ENCODE data around the gene FGF1.

DNA sequence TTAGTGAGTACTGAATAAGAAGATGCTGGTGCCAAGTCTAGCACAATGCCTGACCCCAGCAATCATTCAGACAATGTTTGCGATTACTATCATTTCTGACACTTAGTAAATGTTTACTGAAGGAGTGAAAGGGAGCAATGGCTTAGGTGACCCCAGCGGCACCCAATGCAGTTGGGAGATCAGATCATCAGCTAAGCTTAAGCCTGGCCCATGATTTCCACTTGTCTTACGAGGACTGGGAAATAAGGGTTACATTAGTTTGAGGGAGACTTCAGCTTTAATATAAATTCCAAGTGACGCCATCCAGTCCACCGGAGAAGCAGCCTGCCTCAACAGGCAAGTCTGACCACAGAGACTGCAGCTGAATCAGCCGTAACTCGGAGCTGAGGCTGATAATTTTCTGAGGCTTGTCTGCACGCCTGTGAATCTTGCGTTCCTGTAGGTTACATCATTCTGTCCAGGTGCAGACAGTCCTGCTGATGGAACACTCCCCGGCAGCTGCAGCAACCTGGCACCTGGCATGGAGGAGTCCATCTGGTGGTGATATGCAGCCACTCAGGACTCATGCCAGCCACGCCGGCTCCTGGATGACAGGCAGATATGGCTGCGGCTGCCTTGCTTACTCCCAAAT is 34.9 kb upstream of the FGF1 start:
- TF ChIP-seq, protein P1, sequence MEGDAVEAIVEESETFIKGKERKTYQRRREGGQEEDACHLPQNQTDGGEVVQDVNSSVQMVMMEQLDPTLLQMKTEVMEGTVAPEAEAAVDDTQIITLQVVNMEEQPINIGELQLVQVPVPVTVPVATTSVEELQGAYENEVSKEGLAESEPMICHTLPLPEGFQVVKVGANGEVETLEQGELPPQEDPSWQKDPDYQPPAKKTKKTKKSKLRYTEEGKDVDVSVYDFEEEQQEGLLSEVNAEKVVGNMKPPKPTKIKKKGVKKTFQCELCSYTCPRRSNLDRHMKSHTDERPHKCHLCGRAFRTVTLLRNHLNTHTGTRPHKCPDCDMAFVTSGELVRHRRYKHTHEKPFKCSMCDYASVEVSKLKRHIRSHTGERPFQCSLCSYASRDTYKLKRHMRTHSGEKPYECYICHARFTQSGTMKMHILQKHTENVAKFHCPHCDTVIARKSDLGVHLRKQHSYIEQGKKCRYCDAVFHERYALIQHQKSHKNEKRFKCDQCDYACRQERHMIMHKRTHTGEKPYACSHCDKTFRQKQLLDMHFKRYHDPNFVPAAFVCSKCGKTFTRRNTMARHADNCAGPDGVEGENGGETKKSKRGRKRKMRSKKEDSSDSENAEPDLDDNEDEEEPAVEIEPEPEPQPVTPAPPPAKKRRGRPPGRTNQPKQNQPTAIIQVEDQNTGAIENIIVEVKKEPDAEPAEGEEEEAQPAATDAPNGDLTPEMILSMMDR (conservative IDR thresholded peaks at IDR 0.05; ENCODE audit: low read depth, low read length): no peak
- TF ChIP-seq POLR2A (IDR thresholded peaks at IDR 0.05; ENCODE audit: low read depth, low read length): no peak
- TF ChIP-seq MXI1 (IDR thresholded peaks at IDR 0.05; ENCODE audit: borderline replicate concordance, low read depth, low read length): no peak
- no peak for TF ChIP-seq RFX5 (IDR thresholded peaks at IDR 0.05; ENCODE audit: low read depth, low read length)
- no peak for TF ChIP-seq CEBPB (IDR thresholded peaks at IDR 0.05; ENCODE audit: low read depth, low read length)
- no peak for TF ChIP-seq MAZ (IDR thresholded peaks at IDR 0.05; ENCODE audit: borderline replicate concordance, low read depth, low read length)
- TF ChIP-seq FOS (IDR thresholded peaks at IDR 0.05; ENCODE audit: low read depth, low read length): no peak
- TF ChIP-seq SMC3 (IDR thresholded peaks at IDR 0.05; ENCODE audit: low read depth, low read length): no peak
- no peak for TF ChIP-seq BHLHE40 (IDR thresholded peaks at IDR 0.05; ENCODE audit: low read depth, low read length)
- no peak for TF ChIP-seq RAD21 (IDR thresholded peaks at IDR 0.05; ENCODE audit: low read length)
